CD4-positive, alpha-beta T cell (primary cell): ENCODE measurements around the gene PLXNB3. TPM values are rescaled to one million over a fixed set of nuclear protein-coding genes. Genes with fewer than 3 reads are reported as not detected.

Source experiments
- ATAC-seq: fragments of 200-7000 bp; cut with Tn5 transposase; one replicate; pipeline ENCODE4 v1.10.0; 2022; ENCODE audit warnings: mild to moderate bottlenecking; ENCODE audit not compliant: poor library complexity
- CTCF ChIA-PET: fragments of 350-600 bp; sonication (Branson Sonifier 250); formaldehyde crosslinking; loops from one replicate; lab custom pipeline; 2021; ENCODE audit warnings: antibody characterized with exemption, inconsistent platforms; lab: Charles Lee
- POLR2A ChIA-PET: fragments of 350-600 bp; sonication (Branson Sonifier 250); formaldehyde crosslinking; loops from one replicate; lab custom pipeline; 2021; ENCODE audit warnings: antibody characterized with exemption, inconsistent platforms; lab: Charles Lee
- DNase-seq, 14 experiments: peaks; one replicate each; pipeline ENCODE4 v3.0.0-alpha.2; 2013 to 2020; ENCODE audit warnings: mixed read lengths in 2 of 14
- H3K27ac ChIP-seq, 2 donors: one replicate each; pipeline versions ENCODE4 v1.5.1 to v1.7.0; 2013; ENCODE audit warnings: low read length in 2 of 2, low read depth in 1 of 2, mild to moderate bottlenecking in 1 of 2
- H3K27me3 ChIP-seq, 2 experiments: 1 replicate in 1 of 2; 2 replicates in 1 of 2; pipeline versions ENCODE4 v1.6.1 to v1.7.0; 2013; ENCODE audit warnings: low read length in 2 of 2, control low read depth in 1 of 2, mild to moderate bottlenecking in 1 of 2, moderate library complexity in 1 of 2; ENCODE audit not compliant: insufficient read depth in 2 of 2, control insufficient read depth in 1 of 2
- H3K36me3 ChIP-seq: one replicate; pipeline ENCODE4 v1.6.1; 2013; ENCODE audit warnings: low read length, control low read depth; ENCODE audit not compliant: insufficient read depth
- H3K4me1 ChIP-seq: one replicate; pipeline ENCODE4 v1.6.1; 2013; ENCODE audit warnings: low read length, control low read depth; ENCODE audit not compliant: insufficient read depth
- H3K4me3 ChIP-seq: one replicate; pipeline ENCODE4 v1.5.1; 2013; ENCODE audit warnings: mild to moderate bottlenecking, low read length, moderate library complexity
- H3K9me3 ChIP-seq, 2 experiments: 1 replicate in 1 of 2; 2 replicates in 1 of 2; pipeline versions ENCODE4 v1.6.1 to v1.7.0; 2013; ENCODE audit warnings: low read length in 2 of 2, mild to moderate bottlenecking in 2 of 2, control low read depth in 1 of 2, moderate library complexity in 1 of 2; ENCODE audit not compliant: control insufficient read depth in 1 of 2, insufficient read depth in 1 of 2
- H3K27ac Mint-ChIP-seq: one replicate; pipeline ENCODE4 v1.8.0; 2020; ENCODE audit warnings: mixed read lengths
- H3K27me3 Mint-ChIP-seq: one replicate; pipeline ENCODE4 v1.8.0; 2021; ENCODE audit warnings: mixed read lengths
- H3K36me3 Mint-ChIP-seq: one replicate; pipeline ENCODE4 v1.8.0; 2021; ENCODE audit warnings: low read depth, mixed read lengths
- H3K4me1 Mint-ChIP-seq: one replicate; pipeline ENCODE4 v1.8.0; 2021; ENCODE audit warnings: low read depth, mixed read lengths
- H3K4me3 Mint-ChIP-seq: one replicate; pipeline ENCODE4 v1.8.0; 2020; ENCODE audit warnings: mild to moderate bottlenecking, mixed read lengths
- H3K9me3 Mint-ChIP-seq: one replicate; pipeline ENCODE4 v1.8.0; 2020; ENCODE audit warnings: mixed read lengths
- intact Hi-C, 2 experiments: fragments of 100-400 bp; cut with DNase I in 1 of 2; cut with micrococcal nuclease in 1 of 2; formaldehyde crosslinking; loops; one replicate each; pipeline versions ENCODE4 v1.15.1 to v1.9.0; 2023 to 2025; cut with DNase I, micrococcal nuclease
- total RNA-seq, 174 experiments: library from RNA in 2 of 174; stranded (reverse) in 2 of 174; gene quantifications; one replicate each; pipeline ENCODE4 v1.2.3 and lab custom pipeline; 2021 to 2026
- TF ChIP-seq, protein P1 (sequence below): fragments of 200-600 bp; IDR thresholded peaks from one replicate; pipeline ENCODE4 v1.8.0; 2022; ENCODE audit warnings: antibody characterized with exemption, mild to moderate bottlenecking

Gene PLXNB3
- total RNA-seq, 2 experiments from 2014 or later: not detected

DNA sequence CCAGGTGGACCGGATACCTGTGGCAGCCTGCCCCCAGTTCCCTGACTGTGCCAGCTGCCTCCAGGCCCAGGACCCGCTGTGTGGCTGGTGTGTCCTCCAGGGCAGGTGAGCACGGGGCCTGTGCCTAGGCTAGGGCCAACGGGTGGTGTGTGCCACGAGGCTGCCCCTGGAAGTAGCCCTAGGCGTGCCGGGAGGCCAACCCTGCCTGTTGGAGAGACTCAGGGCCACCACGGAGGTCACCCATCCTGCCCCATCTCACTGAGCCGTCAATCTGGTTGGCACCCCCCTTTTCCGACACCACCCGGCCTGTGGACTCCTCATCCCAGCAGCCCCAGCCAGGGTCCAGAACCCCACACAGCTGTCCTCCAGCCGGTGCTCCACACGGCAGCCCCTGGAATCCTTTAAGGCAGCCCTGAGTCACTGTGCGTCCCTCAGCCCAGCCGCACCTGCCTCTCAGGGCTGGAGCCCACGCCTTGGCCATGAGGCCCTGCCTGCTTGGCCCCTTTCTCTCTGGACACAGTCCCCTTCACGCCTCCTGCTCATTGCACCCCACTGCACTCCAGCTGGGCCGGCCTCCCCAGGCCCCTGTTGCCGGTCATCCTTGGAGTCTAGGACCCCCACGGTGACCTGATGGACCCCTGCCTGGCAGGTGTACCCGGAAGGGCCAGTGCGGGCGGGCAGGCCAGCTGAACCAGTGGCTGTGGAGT, 5.3 kb downstream of the PLXNB3 start:
- ATAC-seq: no peak
- H3K27me3 ChIP-seq: no peaks in the 10 kb centered on the region

DNA sequence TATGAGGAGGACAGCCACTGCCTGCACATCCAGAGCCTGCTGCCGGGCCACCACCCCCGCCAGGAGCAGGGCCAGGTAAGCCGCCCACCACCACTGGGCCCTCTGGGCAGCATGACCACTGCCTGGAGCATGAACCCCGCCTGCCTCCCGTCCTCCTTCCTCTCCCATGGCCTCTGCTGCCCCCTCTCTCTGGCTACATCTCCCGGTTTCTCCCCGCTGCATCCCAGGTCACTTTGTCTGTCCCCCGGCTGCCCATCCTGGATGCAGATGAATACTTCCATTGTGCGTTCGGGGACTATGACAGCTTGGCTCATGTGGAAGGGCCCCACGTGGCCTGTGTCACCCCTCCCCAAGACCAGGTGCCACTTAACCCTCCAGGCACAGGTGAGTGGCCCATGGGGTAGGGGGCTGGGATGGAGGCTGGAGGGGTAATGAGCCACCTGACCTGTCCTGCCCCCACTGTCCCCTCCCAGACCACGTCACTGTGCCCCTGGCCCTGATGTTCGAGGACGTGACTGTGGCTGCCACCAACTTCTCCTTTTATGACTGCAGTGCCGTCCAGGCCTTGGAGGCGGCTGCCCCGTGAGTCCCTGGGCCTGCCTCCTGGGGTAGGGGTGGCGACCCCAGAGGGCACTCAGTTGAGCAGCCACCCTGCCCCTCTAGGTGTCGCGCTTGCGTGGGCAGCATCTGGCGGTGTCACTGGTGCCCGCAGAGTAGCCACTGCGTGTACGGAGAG, 6.0 kb downstream of the PLXNB3 start:
- Histone ChIP-seq H3K4me3 (no peak overlapping the region), H3K4me1 (peaks cover 4% of the 10 kb centered on the region), H3K27ac (no peak overlapping the region), H3K36me3 (no peaks in the 10 kb centered on the region), H3K9me3 (no peaks in the 10 kb centered on the region), H3K27me3 (no peaks in the 10 kb centered on the region)
- H3K27me3 Mint-ChIP-seq: no peaks in the 10 kb centered on the region
- no peaks in the 10 kb centered on the region for H3K36me3 Mint-ChIP-seq
- DNase-seq (peak in 2 of 14 experiments; percentile 2 to 6), ATAC-seq (no peak)
- POLR2A ChIA-PET: no interaction called here
- no peak overlapping the region for H3K4me3 Mint-ChIP-seq
- TF ChIP-seq, protein P1, sequence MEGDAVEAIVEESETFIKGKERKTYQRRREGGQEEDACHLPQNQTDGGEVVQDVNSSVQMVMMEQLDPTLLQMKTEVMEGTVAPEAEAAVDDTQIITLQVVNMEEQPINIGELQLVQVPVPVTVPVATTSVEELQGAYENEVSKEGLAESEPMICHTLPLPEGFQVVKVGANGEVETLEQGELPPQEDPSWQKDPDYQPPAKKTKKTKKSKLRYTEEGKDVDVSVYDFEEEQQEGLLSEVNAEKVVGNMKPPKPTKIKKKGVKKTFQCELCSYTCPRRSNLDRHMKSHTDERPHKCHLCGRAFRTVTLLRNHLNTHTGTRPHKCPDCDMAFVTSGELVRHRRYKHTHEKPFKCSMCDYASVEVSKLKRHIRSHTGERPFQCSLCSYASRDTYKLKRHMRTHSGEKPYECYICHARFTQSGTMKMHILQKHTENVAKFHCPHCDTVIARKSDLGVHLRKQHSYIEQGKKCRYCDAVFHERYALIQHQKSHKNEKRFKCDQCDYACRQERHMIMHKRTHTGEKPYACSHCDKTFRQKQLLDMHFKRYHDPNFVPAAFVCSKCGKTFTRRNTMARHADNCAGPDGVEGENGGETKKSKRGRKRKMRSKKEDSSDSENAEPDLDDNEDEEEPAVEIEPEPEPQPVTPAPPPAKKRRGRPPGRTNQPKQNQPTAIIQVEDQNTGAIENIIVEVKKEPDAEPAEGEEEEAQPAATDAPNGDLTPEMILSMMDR: no peak
- no peaks in the 10 kb centered on the region for H3K9me3 Mint-ChIP-seq
- H3K27ac Mint-ChIP-seq: no peak overlapping the region
- CTCF ChIA-PET: no interaction called here
- intact Hi-C loops: loop anchor here in 1 of 2 experiments (10.0 kb wide), 1 partner anchor 115 kb away; the partner anchor contains the start of gene L1CAM
- no peaks in the 10 kb centered on the region for H3K4me1 Mint-ChIP-seq

More for the DNA sequence above, 5.3 kb downstream of the PLXNB3 start:
- H3K4me3 ChIP-seq: no peak overlapping the region
- no peaks in the 10 kb centered on the region for H3K36me3 Mint-ChIP-seq
- POLR2A ChIA-PET: no interaction called here
- H3K27ac ChIP-seq: no peak overlapping the region
- H3K9me3 Mint-ChIP-seq: no peaks in the 10 kb centered on the region
- DNase-seq: peak in 2 of 14 experiments; percentile 4 to 12
- H3K9me3 ChIP-seq: no peaks in the 10 kb centered on the region
- no peaks in the 10 kb centered on the region for H3K36me3 ChIP-seq
- H3K4me1 Mint-ChIP-seq: no peaks in the 10 kb centered on the region
- TF ChIP-seq, protein P1: no peak
- intact Hi-C loops: loop anchor here in 1 of 2 experiments (10.0 kb wide), 1 partner anchor 115 kb away; the partner anchor contains the start of gene L1CAM
- H3K27ac Mint-ChIP-seq: no peak overlapping the region
- no peak overlapping the region for H3K4me3 Mint-ChIP-seq
- peaks cover 5% of the 10 kb centered on the region for H3K4me1 ChIP-seq
- CTCF ChIA-PET: no interaction called here
- H3K27me3 Mint-ChIP-seq: no peaks in the 10 kb centered on the region

DNA sequence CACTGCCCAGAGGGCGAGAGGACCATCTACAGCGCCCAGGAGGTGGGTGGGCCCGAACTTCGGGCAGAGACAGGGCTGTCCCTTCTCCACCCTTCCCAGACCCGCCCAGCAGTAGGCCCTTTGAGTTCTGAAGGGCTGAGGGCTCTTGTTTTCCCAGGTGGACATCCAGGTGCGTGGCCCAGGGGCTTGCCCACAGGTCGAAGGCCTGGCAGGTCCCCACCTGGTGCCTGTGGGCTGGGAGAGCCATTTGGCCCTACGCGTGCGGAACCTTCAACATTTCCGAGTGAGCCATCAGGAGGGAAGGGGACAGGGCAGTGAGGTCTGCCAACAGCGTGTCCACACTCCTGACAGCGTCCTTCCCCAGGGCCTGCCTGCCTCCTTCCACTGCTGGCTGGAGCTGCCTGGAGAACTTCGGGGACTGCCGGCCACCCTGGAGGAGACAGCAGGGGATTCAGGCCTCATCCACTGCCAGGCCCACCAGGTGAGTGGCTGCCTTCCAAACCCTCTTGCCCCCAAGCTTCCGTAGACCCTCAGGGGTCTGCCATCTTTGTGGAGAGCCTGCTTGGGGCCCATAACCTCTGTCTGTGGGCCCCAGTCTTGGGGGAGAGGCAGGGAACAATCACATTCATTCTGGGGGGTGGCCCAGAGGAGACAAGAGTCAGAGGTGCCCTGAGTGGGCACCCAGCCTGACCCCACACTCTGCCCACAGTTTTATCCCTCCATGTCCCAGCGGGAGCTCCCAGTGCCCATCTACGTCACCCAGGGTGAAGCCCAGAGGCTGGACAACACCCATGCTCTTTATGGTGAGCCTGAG, 6.8 kb downstream of the PLXNB3 start:
- Mint-ChIP-seq H3K27ac (no peak overlapping the region), H3K4me1 (no peaks in the 10 kb centered on the region), H3K9me3 (no peaks in the 10 kb centered on the region), H3K4me3 (no peak overlapping the region), H3K36me3 (no peaks in the 10 kb centered on the region), H3K27me3 (no peaks in the 10 kb centered on the region)
- TF ChIP-seq, protein P1: no peak
- POLR2A ChIA-PET: no interaction called here
- Histone ChIP-seq H3K9me3 (no peaks in the 10 kb centered on the region), H3K4me3 (no peak overlapping the region), H3K27me3 (no peaks in the 10 kb centered on the region), H3K27ac (no peak overlapping the region), H3K4me1 (peaks cover 4% of the 10 kb centered on the region), H3K36me3 (no peaks in the 10 kb centered on the region)
- intact Hi-C loops: no loop called here
- CTCF ChIA-PET: no interaction called here
- ATAC-seq: no peak
- DNase-seq: peak in 2 of 14 experiments; percentile 1 to 10
